Stomach (tissue), 9 donors: ENCODE measurements around the gene IRAG1. TPM values are rescaled to one million over a fixed set of nuclear protein-coding genes. Genes with fewer than 3 reads are reported as not detected.

Experiments used
- DNase-seq, 2 donors: peaks; one replicate each; pipeline versions ENCODE4 v3.0.0 to v3.0.0-alpha.2; 2013 to 2019
- H3K27ac ChIP-seq, 5 donors: fragments of 200-600 bp in 4 of 5; sonication (generic) in 4 of 5; one replicate each; pipeline ENCODE4 v1.5.1; 2013 to 2019; ENCODE audit warnings: mild to moderate bottlenecking in 1 of 5, moderate library complexity in 1 of 5
- H3K27me3 ChIP-seq, 3 donors: fragments of 200-600 bp; sonication (generic); one replicate each; pipeline ENCODE4 v1.5.1; 2017 to 2019; ENCODE audit warnings: mixed run types in 1 of 3
- H3K36me3 ChIP-seq, 4 donors: fragments of 200-600 bp; sonication (generic); 1 replicate in 3 of 4; 2 replicates in 1 of 4; pipeline ENCODE4 v1.5.1; 2016 to 2019
- H3K4me1 ChIP-seq, 4 donors: fragments of 200-600 bp; sonication (generic); one replicate each; pipeline ENCODE4 v1.5.1; 2016 to 2019
- H3K4me3 ChIP-seq, 4 donors: fragments of 200-600 bp; sonication (generic) in 3 of 4; one replicate each; pipeline ENCODE4 v1.5.1; 2016 to 2019; ENCODE audit warnings: mild to moderate bottlenecking in 1 of 4
- H3K9me3 ChIP-seq, 4 donors: fragments of 200-600 bp; sonication (generic); one replicate each; pipeline ENCODE4 v1.5.1; 2016 to 2019
- EP300 ChIP-seq: sonication (generic); formaldehyde crosslinking; IDR thresholded peaks from one replicate; pipeline ENCODE4 v1.6.1; 2017; ENCODE audit warnings: antibody characterized with exemption
- POLR2A ChIP-seq, 4 donors: fragments of 450-650 bp; IDR thresholded peaks; one replicate each; pipeline ENCODE4 v1.6.1; 2016; ENCODE audit warnings: antibody characterized with exemption in 4 of 4, control low read depth in 2 of 4, mild to moderate bottlenecking in 1 of 4, moderate library complexity in 1 of 4
- POLR2AphosphoS5 ChIP-seq, 3 donors: sonication (generic); formaldehyde crosslinking; IDR thresholded peaks; one replicate each; pipeline ENCODE4 v1.6.1; 2016; ENCODE audit warnings: antibody characterized with exemption in 3 of 3
- WGBS, 5 donors: extraction: QIAGEN DNeasy Blood & Tissue Kit in 3 of 5; methylation state at CpG; one replicate each; pipeline versions ENCODE4 v1.1.5 to v1.1.7; 2013 to 2018; 5-methylcytosine and 5-hydroxymethylcytosine counted together
- intact Hi-C: fragments of 100-400 bp; cut with DNase I; formaldehyde crosslinking; loops from one replicate; pipeline ENCODE4 v1.15.1; 2023; ENCODE audit warnings: low total_unique reads
- polyA plus RNA-seq, 3 donors: library from polyadenylated mRNA; stranded (reverse); fragments of 200-250 nt; gene quantifications; one replicate each; pipeline ENCODE4 v1.2.3, GENCODE V29; 2013
- total RNA-seq, 5 donors: library from RNA; depleted of rRNA; stranded (reverse); fragments of >200 nt; gene quantifications; one replicate each; pipeline versions ENCODE4 v1.1.0 to v1.2.3, GENCODE V29; 2014 to 2016
- TF ChIP-seq, protein P1 (sequence below), 7 experiments: fragments of 450-650 bp in 4 of 7; fragments of 200-600 bp in 3 of 7; sonication (generic) in 3 of 7; IDR thresholded peaks; one replicate each; pipeline ENCODE4 v1.5.1; 2016 to 2019; ENCODE audit warnings: antibody characterized with exemption in 7 of 7, control low read depth in 2 of 7, mild to moderate bottlenecking in 1 of 7
- donor health status: healthy with polysubstance abuse.
- donor health status: Bipolar disorder and iron deficiency.
- donor health status: healthy.

IRAG1 gene
- total and polyA plus RNA-seq, 8 donors: 12.7 to 60.7 (median 26.4) TPM

DNA sequence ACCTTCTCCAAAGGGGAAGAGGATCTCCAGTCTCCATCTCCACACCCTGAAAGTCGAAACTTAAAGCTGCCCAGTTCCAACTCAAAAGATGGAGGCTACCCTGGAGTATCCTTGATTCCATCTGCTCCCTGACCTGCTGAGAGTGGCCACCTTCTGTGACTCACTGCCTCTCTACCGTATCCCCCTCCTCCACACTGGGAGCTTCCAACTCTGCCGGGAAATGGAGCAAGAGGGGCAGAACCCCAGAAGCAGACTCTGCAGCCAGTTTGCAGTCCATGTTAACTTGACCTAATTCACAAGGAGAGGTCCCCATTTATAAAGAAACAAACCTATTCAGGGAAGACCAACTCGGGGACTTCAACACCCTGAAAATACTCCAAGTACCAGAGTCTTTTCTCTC is 22.0 kb upstream of the IRAG1 start:
- H3K27me3 ChIP-seq: peaks cover 0 to 3% (median 0%) of the 10 kb centered on the region in 3 donors
- TF ChIP-seq, protein P1, sequence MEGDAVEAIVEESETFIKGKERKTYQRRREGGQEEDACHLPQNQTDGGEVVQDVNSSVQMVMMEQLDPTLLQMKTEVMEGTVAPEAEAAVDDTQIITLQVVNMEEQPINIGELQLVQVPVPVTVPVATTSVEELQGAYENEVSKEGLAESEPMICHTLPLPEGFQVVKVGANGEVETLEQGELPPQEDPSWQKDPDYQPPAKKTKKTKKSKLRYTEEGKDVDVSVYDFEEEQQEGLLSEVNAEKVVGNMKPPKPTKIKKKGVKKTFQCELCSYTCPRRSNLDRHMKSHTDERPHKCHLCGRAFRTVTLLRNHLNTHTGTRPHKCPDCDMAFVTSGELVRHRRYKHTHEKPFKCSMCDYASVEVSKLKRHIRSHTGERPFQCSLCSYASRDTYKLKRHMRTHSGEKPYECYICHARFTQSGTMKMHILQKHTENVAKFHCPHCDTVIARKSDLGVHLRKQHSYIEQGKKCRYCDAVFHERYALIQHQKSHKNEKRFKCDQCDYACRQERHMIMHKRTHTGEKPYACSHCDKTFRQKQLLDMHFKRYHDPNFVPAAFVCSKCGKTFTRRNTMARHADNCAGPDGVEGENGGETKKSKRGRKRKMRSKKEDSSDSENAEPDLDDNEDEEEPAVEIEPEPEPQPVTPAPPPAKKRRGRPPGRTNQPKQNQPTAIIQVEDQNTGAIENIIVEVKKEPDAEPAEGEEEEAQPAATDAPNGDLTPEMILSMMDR (IDR thresholded peaks at IDR 0.05): no peak
- TF ChIP-seq POLR2A (IDR thresholded peaks at IDR 0.05): no peak
- no peak for TF ChIP-seq POLR2AphosphoS5 (IDR thresholded peaks at IDR 0.05)
- no peak for TF ChIP-seq EP300
- no peaks in the 10 kb centered on the region for H3K9me3 ChIP-seq
- intact Hi-C loops: no loop called here
- peaks cover 0 to 7% (median 0%) of the 10 kb centered on the region in 4 donors for H3K4me1 ChIP-seq
- H3K27ac ChIP-seq: no peak overlapping the region
- no peaks in the 10 kb centered on the region for H3K36me3 ChIP-seq
- H3K4me3 ChIP-seq: no peak overlapping the region
- whole genome bisulfite sequencing, 5 donors: 59 to 89% (median 72%) methylated on average over 4 of the region's 4 CpGs
- no peak for DNase-seq

DNA sequence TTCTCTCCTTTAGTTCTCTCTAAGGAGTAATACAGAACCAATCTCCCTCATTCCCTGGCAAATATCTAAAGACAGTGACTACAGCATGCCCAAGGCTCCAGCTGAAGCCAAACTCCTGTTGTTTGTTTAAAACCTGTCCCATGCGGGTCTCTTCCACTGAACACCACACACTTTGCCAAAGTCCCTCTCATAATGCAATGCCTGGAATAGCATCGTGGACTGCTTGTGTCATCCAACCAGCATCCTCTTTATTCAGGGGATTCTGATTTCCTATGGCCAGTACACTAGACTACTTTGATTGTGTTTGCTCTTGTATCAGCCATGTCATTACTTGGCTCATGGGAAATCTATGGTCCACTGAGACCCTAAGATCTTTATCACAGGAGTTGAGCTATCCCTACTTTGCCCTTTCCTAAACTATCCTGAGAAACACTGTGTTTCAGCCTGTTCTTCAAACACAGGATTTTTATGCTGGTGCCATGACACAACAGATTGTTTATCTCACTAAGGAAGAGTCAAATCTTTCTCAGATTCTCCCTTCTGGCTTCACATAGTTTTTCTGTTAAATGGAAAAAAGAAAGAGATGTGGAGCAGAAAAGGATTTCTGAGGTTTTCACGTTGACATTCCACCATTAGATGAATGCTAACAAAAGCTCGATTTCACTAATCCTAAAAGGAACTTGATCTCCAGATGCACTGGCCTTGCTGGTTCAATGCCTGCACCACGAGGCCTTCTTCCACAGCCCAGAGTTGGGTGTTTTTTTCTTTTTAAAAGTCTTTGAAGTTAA is 15.9 kb upstream of the IRAG1 start:
- H3K4me1 ChIP-seq: peaks cover 0 to 11% (median 0%) of the 10 kb centered on the region in 4 donors
- no peaks in the 10 kb centered on the region for H3K27me3 ChIP-seq
- DNase-seq: peak in 1 of 2 donors; percentile 20
- H3K9me3 ChIP-seq: no peaks in the 10 kb centered on the region
- 45 to 57% (median 53%) methylated on average over 5 of the region's 5 CpGs for WGBS, 5 donors
- intact Hi-C loops: no loop called here
- H3K27ac ChIP-seq: peak overlapping the region in 4 of 5 donors; percentile 19 to 63 (median 28)
- TF ChIP-seq POLR2AphosphoS5 (IDR thresholded peaks at IDR 0.05): no peak
- TF ChIP-seq, protein P1 (IDR thresholded peaks at IDR 0.05): no peak
- no peak for TF ChIP-seq EP300
- TF ChIP-seq POLR2A (IDR thresholded peaks at IDR 0.05): no peak
- no peak overlapping the region for H3K4me3 ChIP-seq
- H3K36me3 ChIP-seq: no peaks in the 10 kb centered on the region

DNA sequence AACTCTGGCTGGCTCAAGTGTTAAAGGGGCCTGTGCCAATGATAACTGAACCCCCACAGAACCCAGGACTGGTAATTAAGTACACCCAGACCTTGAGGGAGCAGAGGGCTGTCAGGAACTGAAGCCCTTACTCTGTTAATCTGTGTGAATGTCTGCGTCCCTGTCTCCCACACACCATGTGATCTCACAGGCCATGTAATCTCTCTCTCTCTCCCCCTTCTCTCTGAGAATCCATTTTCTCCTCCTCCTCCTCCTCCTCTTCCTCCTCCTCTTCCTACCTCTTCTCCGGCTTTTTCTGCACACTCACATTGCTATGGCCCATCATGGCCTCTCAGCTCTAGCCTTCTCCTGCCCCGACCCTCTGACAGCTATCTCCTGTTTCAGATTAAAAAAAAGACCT is 14.6 kb upstream of the IRAG1 start:
- peak overlapping the region in 1 of 5 donors; percentile 63 for H3K27ac ChIP-seq
- no peaks in the 10 kb centered on the region for H3K36me3 ChIP-seq
- no peaks in the 10 kb centered on the region for H3K27me3 ChIP-seq
- H3K4me1 ChIP-seq: peaks cover 0 to 5% (median 0%) of the 10 kb centered on the region in 4 donors
- H3K9me3 ChIP-seq: no peaks in the 10 kb centered on the region
- no peak for TF ChIP-seq POLR2AphosphoS5 (IDR thresholded peaks at IDR 0.05)
- TF ChIP-seq, protein P1 (IDR thresholded peaks at IDR 0.05): no peak
- TF ChIP-seq POLR2A (IDR thresholded peaks at IDR 0.05): no peak
- TF ChIP-seq EP300: no peak
- no peak for DNase-seq
- intact Hi-C loops: no loop called here
- no peak overlapping the region for H3K4me3 ChIP-seq
- WGBS, 5 donors: 69 to 89% (median 76%) methylated on average over 3 of the region's 3 CpGs

DNA sequence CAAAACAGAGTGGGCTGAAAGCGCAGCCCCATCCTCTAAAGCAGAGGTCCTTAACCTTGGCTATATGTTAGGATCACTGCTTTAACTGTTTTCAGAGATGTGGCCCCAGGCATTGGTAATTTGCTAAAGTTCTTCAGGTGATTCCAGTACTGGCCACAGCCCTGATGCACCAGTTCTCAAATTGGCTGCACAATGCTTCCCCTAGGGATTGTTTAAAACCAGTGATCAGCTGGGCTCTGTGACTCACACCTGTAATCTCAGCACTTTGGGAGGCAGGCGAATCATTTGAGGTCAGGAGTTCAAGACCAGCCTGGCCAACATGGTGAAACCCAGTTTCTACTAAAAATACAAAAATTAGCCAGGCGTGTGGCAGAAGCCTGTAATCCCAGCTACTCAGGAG is 8.4 kb upstream of the IRAG1 start:
- Histone ChIP-seq H3K4me3 (no peak overlapping the region), H3K9me3 (no peaks in the 10 kb centered on the region), H3K4me1 (no peaks in the 10 kb centered on the region), H3K36me3 (no peaks in the 10 kb centered on the region), H3K27me3 (no peaks in the 10 kb centered on the region), H3K27ac (no peak overlapping the region)
- TF ChIP-seq, protein P1 (IDR thresholded peaks at IDR 0.05): no peak
- TF ChIP-seq EP300: no peak
- no peak for TF ChIP-seq POLR2A (IDR thresholded peaks at IDR 0.05)
- TF ChIP-seq POLR2AphosphoS5 (IDR thresholded peaks at IDR 0.05): no peak
- intact Hi-C loops: no loop called here
- 66 to 79% (median 75%) methylated on average over 3 of the region's 3 CpGs for WGBS, 5 donors
- no peak for DNase-seq
